HG03354 (cell line): Measurements from ENCODE around the gene COL4A6.

ENCODE experiments used
- ATAC-seq: cut with Tn5 transposase; IDR thresholded peaks from one replicate; pipeline ENCODE4 v1.9.1; 2021; ENCODE audit warnings: mild to moderate bottlenecking; ENCODE audit not compliant: unreplicated experiment, poor library complexity, severe bottlenecking

Gene COL4A6

GRCh38 chrX:108123591-108124366 is 314.4 kb downstream of the COL4A6 start:
- no peak for ATAC-seq

- ATAC-seq, result no peak
Measured at GRCh38 chrX:108122748-108123147, 315.5 kb downstream of the COL4A6 start.

GRCh38 chrX:108121291-108121690 is 316.9 kb downstream of the COL4A6 start:
- no peak for ATAC-seq

GRCh38 chrX:108117988-108118387 is 320.2 kb downstream of the COL4A6 start:
- no peak for ATAC-seq

- no peak for ATAC-seq
Measured at GRCh38 chrX:108114541-108114940, 323.7 kb downstream of the COL4A6 start.
